Measurements from ENCODE around the gene MTRR.
A peak's percentile ranks its signal among the peaks of the same experiment; 100 is the strongest.

GRCh38 chr5:7849681-7850394, 19.1 kb upstream of the MTRR start:
- TF ChIP-seq, protein P1, sequence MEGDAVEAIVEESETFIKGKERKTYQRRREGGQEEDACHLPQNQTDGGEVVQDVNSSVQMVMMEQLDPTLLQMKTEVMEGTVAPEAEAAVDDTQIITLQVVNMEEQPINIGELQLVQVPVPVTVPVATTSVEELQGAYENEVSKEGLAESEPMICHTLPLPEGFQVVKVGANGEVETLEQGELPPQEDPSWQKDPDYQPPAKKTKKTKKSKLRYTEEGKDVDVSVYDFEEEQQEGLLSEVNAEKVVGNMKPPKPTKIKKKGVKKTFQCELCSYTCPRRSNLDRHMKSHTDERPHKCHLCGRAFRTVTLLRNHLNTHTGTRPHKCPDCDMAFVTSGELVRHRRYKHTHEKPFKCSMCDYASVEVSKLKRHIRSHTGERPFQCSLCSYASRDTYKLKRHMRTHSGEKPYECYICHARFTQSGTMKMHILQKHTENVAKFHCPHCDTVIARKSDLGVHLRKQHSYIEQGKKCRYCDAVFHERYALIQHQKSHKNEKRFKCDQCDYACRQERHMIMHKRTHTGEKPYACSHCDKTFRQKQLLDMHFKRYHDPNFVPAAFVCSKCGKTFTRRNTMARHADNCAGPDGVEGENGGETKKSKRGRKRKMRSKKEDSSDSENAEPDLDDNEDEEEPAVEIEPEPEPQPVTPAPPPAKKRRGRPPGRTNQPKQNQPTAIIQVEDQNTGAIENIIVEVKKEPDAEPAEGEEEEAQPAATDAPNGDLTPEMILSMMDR (IDR thresholded peaks at IDR 0.05; ENCODE audit: poor library complexity): peak; percentile 36
- TF ChIP-seq EZH2phosphoT487 (IDR thresholded peaks at IDR 0.05; ENCODE audit: low read depth, severe bottlenecking, unreplicated experiment) (no peak), EZH2 (IDR thresholded peaks at IDR 0.05; ENCODE audit: borderline replicate concordance) (no peak)

Measured in hepatocyte (in vitro differentiated cells).